Measurements from ENCODE around the gene MKNK2. TPM values are rescaled to one million over a fixed set of nuclear protein-coding genes. Genes with fewer than 3 reads are reported as not detected.

Gene MKNK2
- polyA plus RNA-seq, 1 of the 3 experiments (the other 2 are of a cell fraction): 65.4 TPM

DNA sequence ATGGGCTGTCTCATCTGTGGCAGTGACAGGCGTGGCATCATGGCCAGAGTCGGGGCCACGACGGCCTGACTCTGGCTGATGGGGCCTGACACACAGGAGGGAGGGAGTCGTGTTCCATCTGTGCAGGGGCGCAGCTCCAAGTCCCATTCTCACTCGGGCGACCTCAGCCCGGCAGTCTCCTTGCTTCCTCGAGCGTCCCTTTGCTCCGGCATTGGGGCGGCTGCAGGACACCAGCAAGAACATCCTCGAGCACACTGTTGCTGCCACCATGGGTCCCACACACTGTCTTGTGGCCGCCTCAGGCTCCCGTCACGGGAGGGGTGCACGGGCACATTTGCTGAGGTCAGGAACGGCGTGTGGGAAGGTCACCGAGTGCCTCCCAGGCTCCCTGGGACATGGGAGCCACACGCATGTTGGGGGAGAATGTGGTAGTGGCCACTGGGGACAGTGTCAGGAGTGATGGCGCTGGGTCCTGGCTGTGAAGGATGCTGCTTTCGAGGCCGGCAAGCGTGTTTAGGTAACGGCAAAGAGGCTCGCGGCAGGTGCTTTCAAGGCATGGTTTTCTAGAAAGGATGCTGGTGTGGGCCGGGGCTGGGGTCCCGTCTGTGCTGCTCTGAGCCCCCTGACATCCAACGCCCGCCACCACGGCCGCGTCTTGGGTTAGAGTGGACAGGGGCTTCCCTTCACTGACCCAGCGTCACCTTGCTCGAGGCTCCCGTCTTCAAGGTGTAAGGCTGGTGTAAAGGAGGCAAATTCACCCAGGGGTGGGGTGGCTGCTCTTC, 49.1 kb upstream of the MKNK2 start:
- WGBS (ENCODE audit: low lambda C conversion rate): 96% methylated on average over 34 of the region's 39 CpGs
- no peaks in the 10 kb centered on the region for H3K9me2 ChIP-seq
- no peak overlapping the region for H3K27ac ChIP-seq (ENCODE audit: low read depth in 2 of 2, low read length in 1 of 2)
- POLR2A ChIA-PET: no interaction called here
- H3K4me1 ChIP-seq (ENCODE audit: control insufficient read depth in 1 of 2, insufficient read depth in 2 of 2, low read depth in 1 of 2, low read length in 1 of 2): peaks cover 0 to 11% of the 10 kb centered on the region in 2 experiments; a peak in 1 of 4 replicates
- H3K36me3 ChIP-seq (replicated peaks in 1 of 2; ENCODE audit: control insufficient read depth in 1 of 2, insufficient read depth in 2 of 2, low read length in 1 of 2): peaks cover 10 to 25% of the 10 kb centered on the region in 2 experiments
- peaks cover 28% of the 10 kb centered on the region for H4K20me1 ChIP-seq (ENCODE audit: insufficient read depth)
- CTCF ChIA-PET: no interaction called here
- H3K27me3 ChIP-seq (ENCODE audit: insufficient read depth): no peaks in the 10 kb centered on the region
- peaks cover 10% of the 10 kb centered on the region for H3F3A ChIP-seq (replicated peaks; ENCODE audit: insufficient read depth)
- no peak for DNase-seq
- H3K9ac ChIP-seq: no peak overlapping the region
- H3K4me3 ChIP-seq (ENCODE audit: low read depth in 2 of 2, low read length in 1 of 2): no peak overlapping the region
- TF ChIP-seq RAD21 (IDR thresholded peaks at IDR 0.05; ENCODE audit: low read length) (no peak), GATA2 (CRISPR knock-in tag; IDR thresholded peaks at IDR 0.05) (no peak), TAF1 (IDR thresholded peaks at IDR 0.05; ENCODE audit: borderline replicate concordance, low read depth, low read length) (no peak), YY1 (IDR thresholded peaks at IDR 0.05; ENCODE audit: low read depth) (no peak), IRF3 (IDR thresholded peaks at IDR 0.05; ENCODE audit: low read depth, low read length) (no peak), RXRA (IDR thresholded peaks at IDR 0.05; ENCODE audit: borderline replicate concordance, low read depth) (no peak)
- no peak overlapping the region for H2AFZ ChIP-seq (ENCODE audit: low read depth)
- H3K79me2 ChIP-seq (ENCODE audit: insufficient read depth): peaks cover 30% of the 10 kb centered on the region
- H3K4me2 ChIP-seq: no peak overlapping the region
- H3K9me3 ChIP-seq: no peaks in the 10 kb centered on the region

- TF ChIP-seq EZH2phosphoT487 (IDR thresholded peaks at IDR 0.05; ENCODE audit: borderline replicate concordance, low read depth) (no peak), MAX (IDR thresholded peaks at IDR 0.05; ENCODE audit: low read depth) (no peak), CTCF (IDR thresholded peaks at IDR 0.05) (no peak), TAF1 (IDR thresholded peaks at IDR 0.05; ENCODE audit: borderline replicate concordance, low read depth, low read length) (no peak), CHD2 (IDR thresholded peaks at IDR 0.05; ENCODE audit: low read length, partially characterized antibody) (no peak)
- CTCF ChIA-PET: no interaction called here
- POLR2A ChIA-PET: no interaction called here
- Histone ChIP-seq H3K36me3 (replicated peaks in 1 of 2; ENCODE audit: control insufficient read depth in 1 of 2, insufficient read depth in 2 of 2, low read length in 1 of 2) (peaks cover 13 to 25% of the 10 kb centered on the region in 2 experiments), H2AFZ (ENCODE audit: low read depth) (no peak overlapping the region), H4K20me1 (ENCODE audit: insufficient read depth) (peaks cover 22% of the 10 kb centered on the region), H3K79me2 (ENCODE audit: insufficient read depth) (peaks cover 30% of the 10 kb centered on the region), H3K9me3 (no peaks in the 10 kb centered on the region), H3F3A (replicated peaks; ENCODE audit: insufficient read depth) (peaks cover 10% of the 10 kb centered on the region), H3K27me3 (ENCODE audit: insufficient read depth) (no peaks in the 10 kb centered on the region), H3K4me2 (no peak overlapping the region), H3K9ac (no peak overlapping the region), H3K4me1 (ENCODE audit: control insufficient read depth in 1 of 2, insufficient read depth in 2 of 2, low read depth in 1 of 2, low read length in 1 of 2) (peaks cover 3 to 17% of the 10 kb centered on the region in 2 experiments; a peak in 1 of 4 replicates), H3K4me3 (ENCODE audit: low read depth in 2 of 2, low read length in 1 of 2) (no peak overlapping the region), H3K27ac (ENCODE audit: low read depth in 2 of 2, low read length in 1 of 2) (no peak overlapping the region), H3K9me2 (no peaks in the 10 kb centered on the region)
- DNase-seq: no peak
- WGBS (ENCODE audit: low lambda C conversion rate): 100% methylated on average over 1 of the region's 16 CpGs
These were observed 48.0 kb upstream of the MKNK2 start for GRCh38 chr19:2099054-2099501.
